ENCODE measurements around the gene MRAP.

DNA sequence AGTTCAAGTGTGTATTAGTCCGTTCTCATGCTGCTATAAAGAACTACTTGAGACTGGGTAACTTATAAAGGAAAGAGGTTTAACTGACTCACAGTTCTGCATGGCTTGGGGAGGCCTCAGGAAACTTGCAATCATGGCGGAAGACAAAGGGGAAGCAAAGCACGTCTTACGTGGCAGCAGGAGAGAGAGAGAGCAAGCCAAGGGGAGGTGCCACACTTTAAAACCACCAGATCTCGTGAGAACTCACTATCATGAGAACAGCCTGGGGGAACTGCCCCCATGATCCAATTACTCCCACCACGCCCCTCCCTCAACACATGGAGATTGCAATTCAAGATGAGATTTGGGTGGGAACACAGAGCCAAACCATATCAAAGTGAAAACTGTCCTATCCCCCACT lies 15.7 kb upstream of the MRAP start:
- TF ChIP-seq, protein P1, sequence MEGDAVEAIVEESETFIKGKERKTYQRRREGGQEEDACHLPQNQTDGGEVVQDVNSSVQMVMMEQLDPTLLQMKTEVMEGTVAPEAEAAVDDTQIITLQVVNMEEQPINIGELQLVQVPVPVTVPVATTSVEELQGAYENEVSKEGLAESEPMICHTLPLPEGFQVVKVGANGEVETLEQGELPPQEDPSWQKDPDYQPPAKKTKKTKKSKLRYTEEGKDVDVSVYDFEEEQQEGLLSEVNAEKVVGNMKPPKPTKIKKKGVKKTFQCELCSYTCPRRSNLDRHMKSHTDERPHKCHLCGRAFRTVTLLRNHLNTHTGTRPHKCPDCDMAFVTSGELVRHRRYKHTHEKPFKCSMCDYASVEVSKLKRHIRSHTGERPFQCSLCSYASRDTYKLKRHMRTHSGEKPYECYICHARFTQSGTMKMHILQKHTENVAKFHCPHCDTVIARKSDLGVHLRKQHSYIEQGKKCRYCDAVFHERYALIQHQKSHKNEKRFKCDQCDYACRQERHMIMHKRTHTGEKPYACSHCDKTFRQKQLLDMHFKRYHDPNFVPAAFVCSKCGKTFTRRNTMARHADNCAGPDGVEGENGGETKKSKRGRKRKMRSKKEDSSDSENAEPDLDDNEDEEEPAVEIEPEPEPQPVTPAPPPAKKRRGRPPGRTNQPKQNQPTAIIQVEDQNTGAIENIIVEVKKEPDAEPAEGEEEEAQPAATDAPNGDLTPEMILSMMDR (IDR thresholded peaks at IDR 0.05; ENCODE audit: low read depth, low read length, poor library complexity, severe bottlenecking) = no peak
- TF ChIP-seq EZH2phosphoT487 (IDR thresholded peaks at IDR 0.05; ENCODE audit: borderline replicate concordance, low read length) = no peak
